Left lung (tissue), 10 donors: Measurements from ENCODE around the gene PPRC1. TPM values are rescaled to one million over a fixed set of nuclear protein-coding genes. Genes with fewer than 3 reads are reported as not detected.
A peak's percentile ranks its signal among the peaks of the same experiment; 100 is the strongest.

Experiments used
- ATAC-seq: fragments of 200-7000 bp; cut with Tn5 transposase; one replicate; pipeline ENCODE4 v1.9.1; 2020; ENCODE audit warnings: moderate library complexity
- DNase-seq, 4 donors: peaks; one replicate each; pipeline ENCODE4 v3.0.0-alpha.2; 2013 to 2020
- H3K27ac ChIP-seq, 2 donors: fragments of 200-600 bp; sonication (generic) in 1 of 2; one replicate each; pipeline versions ENCODE4 v1.5.0 to v1.8.0; 2020 to 2021
- H3K27me3 ChIP-seq, 2 donors: fragments of 200-600 bp; sonication (generic) in 1 of 2; one replicate each; pipeline versions ENCODE4 v1.5.0 to v1.8.0; 2020 to 2021
- H3K36me3 ChIP-seq, 2 donors: fragments of 200-600 bp; sonication (generic) in 1 of 2; one replicate each; pipeline versions ENCODE4 v1.5.0 to v1.8.0; 2020 to 2021
- H3K4me1 ChIP-seq, 2 donors: fragments of 200-600 bp; one replicate each; pipeline ENCODE4 v1.8.0; 2021
- H3K4me3 ChIP-seq, 2 donors: fragments of 200-600 bp; sonication (generic) in 1 of 2; one replicate each; pipeline versions ENCODE4 v1.5.0 to v1.8.0; 2020 to 2021; ENCODE audit warnings: mild to moderate bottlenecking in 1 of 2
- H3K9me3 ChIP-seq, 2 donors: fragments of 200-600 bp; sonication (generic) in 1 of 2; one replicate each; pipeline versions ENCODE4 v1.5.0 to v1.8.0; 2020 to 2021
- CTCF ChIP-seq, 2 donors: fragments of 200-600 bp; sonication (generic) in 1 of 2; IDR thresholded peaks; one replicate each; pipeline versions ENCODE4 v1.5.0 to v1.8.0; 2021; ENCODE audit warnings: antibody characterized with exemption in 2 of 2
- intact Hi-C, 2 donors: fragments of 100-400 bp; cut with DNase I; formaldehyde crosslinking; loops; one replicate each; pipeline versions ENCODE4 v1.11.2 to v1.14.2; 2022
- polyA plus RNA-seq, 6 donors: library from polyadenylated mRNA; unstranded; fragments of 120-200 nt; gene quantifications; one replicate each; pipeline ENCODE4 v1.2.1, GENCODE V29; 2013; ENCODE audit not compliant: insufficient read length in 6 of 6
- total RNA-seq, 2 donors: library from RNA; stranded (reverse); fragmentation: NEBNext Ultra II Directional; extraction: Animal tissue kit (Norgen Biotek cat#: 25700); gene quantifications; one replicate each; pipeline ENCODE4 v1.2.1, GENCODE V29; 2021
- donor health status: DM: no; HTN: yes; CAD: no.
- donor health status: DM: no; HTN: no; CAD: no.

PPRC1 gene
- total and polyA plus RNA-seq, 8 donors, result 27.8 to 52.9 (median 42.0) TPM

- no peak overlapping the region for H3K27ac ChIP-seq
- ATAC-seq (no peak), DNase-seq (no peak)
- no peaks in the 10 kb centered on the region for H3K27me3 ChIP-seq
- H3K36me3 ChIP-seq, result peaks cover 0 to 50% of the 10 kb centered on the region in 2 donors
- H3K9me3 ChIP-seq, result no peaks in the 10 kb centered on the region
- TF ChIP-seq CTCF (IDR thresholded peaks at IDR 0.05), result no peak
- intact Hi-C loops, result no loop called here
- H3K4me1 ChIP-seq, result peaks cover 15 to 23% of the 10 kb centered on the region in 2 donors
- H3K4me3 ChIP-seq, result no peak overlapping the region
These were observed 23.4 kb upstream of the PPRC1 start for GRCh38 chr10:102109166-102110116.

- no peak for ATAC-seq
- H3K4me3 ChIP-seq, result no peak overlapping the region
- H3K27ac ChIP-seq, result no peak overlapping the region
- no peak for DNase-seq
- H3K4me1 ChIP-seq, result peaks cover 29 to 34% of the 10 kb centered on the region in 2 donors
- intact Hi-C loops, result no loop called here
- no peak for TF ChIP-seq CTCF (IDR thresholded peaks at IDR 0.05)
- H3K36me3 ChIP-seq, result peaks cover 0 to 50% of the 10 kb centered on the region in 2 donors
- H3K27me3 ChIP-seq, result no peaks in the 10 kb centered on the region
- no peaks in the 10 kb centered on the region for H3K9me3 ChIP-seq
These were observed 21.6 kb upstream of the PPRC1 start for GRCh38 chr10:102111276-102111675.

- no peak overlapping the region for H3K27ac ChIP-seq
- H3K36me3 ChIP-seq, result peaks cover 0 to 41% of the 10 kb centered on the region in 2 donors
- ATAC-seq, result no peak
- intact Hi-C loops, result no loop called here
- no peak overlapping the region for H3K4me3 ChIP-seq
- no peaks in the 10 kb centered on the region for H3K9me3 ChIP-seq
- no peak for DNase-seq
- peaks cover 39 to 44% of the 10 kb centered on the region in 2 donors for H3K4me1 ChIP-seq
- no peaks in the 10 kb centered on the region for H3K27me3 ChIP-seq
- TF ChIP-seq CTCF (IDR thresholded peaks at IDR 0.05), result no peak
These were observed 20.5 kb upstream of the PPRC1 start for GRCh38 chr10:102112210-102112817.

GRCh38 chr10:102113261-102113955 is 19.4 kb upstream of the PPRC1 start:
- TF ChIP-seq CTCF (IDR thresholded peaks at IDR 0.05), result no peak
- DNase-seq, result no peak
- no peak for ATAC-seq
- Histone ChIP-seq H3K9me3 (no peaks in the 10 kb centered on the region), H3K4me1 (peaks cover 50 to 55% of the 10 kb centered on the region in 2 donors), H3K4me3 (peak overlapping the region; percentile 76 to 90), H3K27ac (peak overlapping the region in 1 of 2 donors; percentile 93), H3K36me3 (peaks cover 0 to 30% of the 10 kb centered on the region in 2 donors), H3K27me3 (no peaks in the 10 kb centered on the region)
- intact Hi-C loops, result no loop called here
